Hepatocyte (in vitro differentiated cells): ENCODE data around the gene SYNPR. TPM values are rescaled to one million over a fixed set of nuclear protein-coding genes. Genes with fewer than 3 reads are reported as not detected.

Source experiments
- DNase-seq: peaks from one replicate; pipeline ENCODE4 v3.0.0-alpha.2; 2016; ENCODE audit warnings: low spot score
- H2AFZ ChIP-seq: fragments of 200-600 bp; sonication (generic); 2 replicates; pipeline ENCODE4 v1.6.0; 2016; ENCODE audit warnings: antibody characterized with exemption, mild to moderate bottlenecking
- H3K27ac ChIP-seq: fragments of 200-600 bp; sonication (generic); 2 replicates; pipeline ENCODE4 v1.5.1; 2016; ENCODE audit warnings: mild to moderate bottlenecking
- H3K27me3 ChIP-seq: fragments of 200-600 bp; sonication (generic); 2 replicates; pipeline ENCODE4 v1.6.1; 2016
- H3K36me3 ChIP-seq: fragments of 200-600 bp; sonication (generic); replicated peaks from 2 replicates; pipeline ENCODE4 v1.5.1; 2016; ENCODE audit warnings: low read depth; ENCODE audit not compliant: insufficient read depth
- H3K4me1 ChIP-seq: fragments of 200-600 bp; sonication (generic); 2 replicates; pipeline ENCODE4 v1.5.1; 2016; ENCODE audit warnings: mild to moderate bottlenecking, moderate library complexity; ENCODE audit not compliant: insufficient read depth
- H3K4me2 ChIP-seq: fragments of 200-600 bp; sonication (generic); 2 replicates; pipeline ENCODE4 v1.6.0; 2016
- H3K4me3 ChIP-seq: fragments of 200-600 bp; sonication (generic); 2 replicates; pipeline ENCODE4 v1.5.1; 2016; ENCODE audit warnings: mild to moderate bottlenecking
- H3K79me2 ChIP-seq: fragments of 200-600 bp; sonication (generic); 2 replicates; pipeline ENCODE4 v1.6.0; 2017; ENCODE audit warnings: mild to moderate bottlenecking
- H3K9me2 ChIP-seq: fragments of 200-600 bp; sonication (generic); replicated peaks from 2 replicates; pipeline ENCODE4 v1.6.0; 2017; ENCODE audit warnings: mild to moderate bottlenecking; ENCODE audit not compliant: insufficient read depth
- H3K9me3 ChIP-seq: fragments of 200-600 bp; sonication (generic); 2 replicates; pipeline ENCODE4 v1.5.1; 2016; ENCODE audit warnings: low read depth, mild to moderate bottlenecking
- H4K20me1 ChIP-seq: fragments of 200-600 bp; sonication (generic); 2 replicates; pipeline ENCODE4 v1.6.0; 2016; ENCODE audit warnings: mild to moderate bottlenecking; ENCODE audit not compliant: insufficient read depth, poor library complexity, severe bottlenecking
- EZH2 ChIP-seq: fragments of 200-600 bp; sonication (generic); IDR thresholded peaks from 2 replicates; pipeline ENCODE4 v1.6.1; 2016; ENCODE audit warnings: antibody characterized with exemption, mild to moderate bottlenecking, borderline replicate concordance
- EZH2phosphoT487 ChIP-seq: fragments of 200-600 bp; sonication (generic); IDR thresholded peaks from one replicate; pipeline ENCODE4 v1.6.1; 2018; ENCODE audit warnings: antibody characterized with exemption, mild to moderate bottlenecking, low read depth, moderate library complexity; ENCODE audit not compliant: unreplicated experiment, severe bottlenecking
- WGBS: methylation state at CpG from one replicate; pipeline ENCODE4 v1.1.6; 2016; ENCODE audit warnings: low lambda C conversion rate; ENCODE audit errors: missing lambda C conversion rate; 5-methylcytosine and 5-hydroxymethylcytosine counted together
- polyA plus RNA-seq: library from polyadenylated mRNA; unstranded; fragments of >200 nt; fragmentation: Nextera tagmentation; extraction: Ambion mirVana; gene quantifications from 2 replicates; pipeline ENCODE4 v1.2.1, GENCODE V29; 2016
- total RNA-seq: library from RNA; depleted of rRNA; stranded (reverse); fragments of >200 nt; gene quantifications from 2 replicates; pipeline ENCODE4 v1.2.3, GENCODE V29; 2014
- TF ChIP-seq, protein P1 (sequence below): fragments of 200-600 bp; sonication (generic); IDR thresholded peaks from 2 replicates; pipeline ENCODE4 v1.5.1; 2016; ENCODE audit warnings: antibody characterized with exemption, mild to moderate bottlenecking; ENCODE audit not compliant: poor library complexity

SYNPR gene
- total and polyA plus RNA-seq, 2 experiments from 2014 or later = 0.37 TPM; not detected in 1

DNA sequence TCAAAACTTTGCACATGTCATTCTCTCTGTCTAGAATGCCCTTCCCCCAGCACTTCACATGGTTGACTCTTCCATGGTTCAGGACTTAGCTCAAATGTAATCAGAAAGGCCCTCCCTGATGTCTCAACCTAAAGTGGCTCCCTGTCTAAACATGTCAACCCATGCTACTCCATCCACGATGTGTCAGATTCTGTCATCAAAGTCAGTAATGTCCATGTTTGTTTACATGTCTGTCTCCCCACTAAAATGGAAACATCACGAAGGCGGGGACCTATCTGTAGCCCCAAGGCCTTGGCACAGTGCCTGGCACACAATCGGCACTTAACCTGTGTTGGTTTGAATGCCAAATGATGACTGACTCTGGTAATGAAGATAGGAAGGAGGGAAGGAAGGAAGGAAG is 353.6 kb downstream of the SYNPR start:
- H4K20me1 ChIP-seq = no peaks in the 10 kb centered on the region
- no peaks in the 10 kb centered on the region for H3K4me1 ChIP-seq
- 85% methylated on average over 4 of the region's 4 CpGs for WGBS
- H3K4me2 ChIP-seq = no peak overlapping the region
- H3K4me3 ChIP-seq = no peak overlapping the region
- no peak overlapping the region for H3K27ac ChIP-seq
- no peaks in the 10 kb centered on the region for H3K36me3 ChIP-seq
- no peaks in the 10 kb centered on the region for H3K9me3 ChIP-seq
- no peaks in the 10 kb centered on the region for H3K9me2 ChIP-seq
- TF ChIP-seq, protein P1, sequence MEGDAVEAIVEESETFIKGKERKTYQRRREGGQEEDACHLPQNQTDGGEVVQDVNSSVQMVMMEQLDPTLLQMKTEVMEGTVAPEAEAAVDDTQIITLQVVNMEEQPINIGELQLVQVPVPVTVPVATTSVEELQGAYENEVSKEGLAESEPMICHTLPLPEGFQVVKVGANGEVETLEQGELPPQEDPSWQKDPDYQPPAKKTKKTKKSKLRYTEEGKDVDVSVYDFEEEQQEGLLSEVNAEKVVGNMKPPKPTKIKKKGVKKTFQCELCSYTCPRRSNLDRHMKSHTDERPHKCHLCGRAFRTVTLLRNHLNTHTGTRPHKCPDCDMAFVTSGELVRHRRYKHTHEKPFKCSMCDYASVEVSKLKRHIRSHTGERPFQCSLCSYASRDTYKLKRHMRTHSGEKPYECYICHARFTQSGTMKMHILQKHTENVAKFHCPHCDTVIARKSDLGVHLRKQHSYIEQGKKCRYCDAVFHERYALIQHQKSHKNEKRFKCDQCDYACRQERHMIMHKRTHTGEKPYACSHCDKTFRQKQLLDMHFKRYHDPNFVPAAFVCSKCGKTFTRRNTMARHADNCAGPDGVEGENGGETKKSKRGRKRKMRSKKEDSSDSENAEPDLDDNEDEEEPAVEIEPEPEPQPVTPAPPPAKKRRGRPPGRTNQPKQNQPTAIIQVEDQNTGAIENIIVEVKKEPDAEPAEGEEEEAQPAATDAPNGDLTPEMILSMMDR = no peak
- TF ChIP-seq EZH2phosphoT487 = no peak
- no peak for TF ChIP-seq EZH2
- no peak overlapping the region for H2AFZ ChIP-seq
- H3K27me3 ChIP-seq = no peaks in the 10 kb centered on the region
- no peak for DNase-seq
- H3K79me2 ChIP-seq = no peaks in the 10 kb centered on the region

DNA sequence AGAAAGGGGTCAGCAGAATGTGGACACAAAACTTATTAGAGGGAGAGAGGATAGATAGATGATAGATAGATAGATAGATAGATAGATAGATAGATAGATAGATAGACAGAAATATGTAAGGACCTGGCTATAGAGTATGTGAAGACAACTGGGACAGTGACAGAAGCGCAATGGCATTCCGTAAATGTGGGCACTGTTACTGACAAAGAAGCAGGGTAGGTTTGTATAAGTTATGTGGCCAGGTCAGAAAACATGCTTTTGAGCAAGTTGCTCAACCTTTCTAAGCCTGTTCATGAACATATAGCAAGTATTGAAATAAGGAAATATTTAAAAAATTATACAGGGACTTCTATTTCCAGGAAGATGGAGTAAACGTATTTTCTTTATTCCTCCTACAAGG is 357.1 kb downstream of the SYNPR start:
- H3K36me3 ChIP-seq = no peaks in the 10 kb centered on the region

DNA sequence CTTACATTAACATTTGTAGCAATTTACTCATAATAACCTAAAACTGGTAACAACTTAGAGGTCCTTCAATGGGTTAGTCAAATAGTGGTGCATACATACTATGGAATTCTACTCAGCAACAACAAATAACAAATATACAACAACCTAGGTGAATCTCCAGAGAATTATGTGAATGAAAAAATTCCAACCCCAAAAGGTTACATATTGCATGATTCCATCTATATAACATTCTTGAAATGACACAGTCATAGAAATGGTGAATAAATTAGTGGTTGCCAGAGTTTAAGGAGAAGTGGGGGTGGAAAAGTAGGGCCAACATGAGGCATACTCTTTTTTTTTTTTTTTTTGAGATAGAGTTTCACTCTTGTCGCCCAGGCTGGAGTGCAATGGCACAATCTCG is 361.7 kb downstream of the SYNPR start:
- no peak for DNase-seq
- no peaks in the 10 kb centered on the region for H3K36me3 ChIP-seq
- H3K4me3 ChIP-seq = no peak overlapping the region
- no peaks in the 10 kb centered on the region for H4K20me1 ChIP-seq
- no peaks in the 10 kb centered on the region for H3K27me3 ChIP-seq
- H3K4me1 ChIP-seq = no peaks in the 10 kb centered on the region
- no peak overlapping the region for H3K27ac ChIP-seq
- H3K9me2 ChIP-seq = no peaks in the 10 kb centered on the region
- H3K9me3 ChIP-seq = no peaks in the 10 kb centered on the region
- TF ChIP-seq EZH2phosphoT487 = no peak
- TF ChIP-seq, protein P1 = no peak
- no peak for TF ChIP-seq EZH2
- no peak overlapping the region for H3K4me2 ChIP-seq
- H2AFZ ChIP-seq = no peak overlapping the region
- 100% methylated on average over 1 of the region's 2 CpGs for WGBS
- H3K79me2 ChIP-seq = no peaks in the 10 kb centered on the region

More for the DNA sequence above, 357.1 kb downstream of the SYNPR start:
- no peaks in the 10 kb centered on the region for H3K79me2 ChIP-seq
- 91% methylated on average over 3 of the region's 3 CpGs for WGBS
- H3K27me3 ChIP-seq = no peaks in the 10 kb centered on the region
- H3K9me2 ChIP-seq = no peaks in the 10 kb centered on the region
- no peak overlapping the region for H3K4me3 ChIP-seq
- H3K27ac ChIP-seq = no peak overlapping the region
- no peak for DNase-seq
- TF ChIP-seq EZH2 (no peak), EZH2phosphoT487 (no peak)
- TF ChIP-seq, protein P1 = no peak
- H2AFZ ChIP-seq = no peak overlapping the region
- no peaks in the 10 kb centered on the region for H3K9me3 ChIP-seq
- no peak overlapping the region for H3K4me2 ChIP-seq
- H3K4me1 ChIP-seq = no peaks in the 10 kb centered on the region
- H4K20me1 ChIP-seq = no peaks in the 10 kb centered on the region

DNA sequence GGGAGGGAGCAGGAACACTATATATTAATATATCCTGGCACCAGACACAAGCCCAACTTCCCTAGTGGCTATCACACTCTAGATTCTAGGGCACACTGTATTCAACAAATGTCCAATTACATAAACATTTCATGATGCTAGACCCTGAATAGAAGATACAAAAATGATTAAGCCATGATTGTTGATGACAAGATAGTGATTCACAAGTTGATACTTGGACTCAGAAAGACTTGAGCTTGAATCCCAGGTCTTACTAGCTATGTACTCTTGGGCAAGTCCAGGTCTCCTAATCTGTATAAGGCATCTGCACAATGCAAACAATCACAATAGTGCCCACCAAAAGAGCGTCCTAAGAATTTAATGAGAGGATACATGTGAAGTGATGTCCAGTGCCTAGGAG is 364.4 kb downstream of the SYNPR start:
- no peaks in the 10 kb centered on the region for H3K36me3 ChIP-seq
- WGBS = 49% methylated on average over 1 of the region's 1 CpG

More for the DNA sequence above, 364.4 kb downstream of the SYNPR start:
- no peaks in the 10 kb centered on the region for H3K9me3 ChIP-seq
- H3K79me2 ChIP-seq = no peaks in the 10 kb centered on the region
- H3K4me2 ChIP-seq = no peak overlapping the region
- no peak overlapping the region for H2AFZ ChIP-seq
- no peak overlapping the region for H3K4me3 ChIP-seq
- H4K20me1 ChIP-seq = no peaks in the 10 kb centered on the region
- TF ChIP-seq EZH2 = no peak
- TF ChIP-seq, protein P1 = no peak
- TF ChIP-seq EZH2phosphoT487 = no peak
- no peaks in the 10 kb centered on the region for H3K27me3 ChIP-seq
- H3K4me1 ChIP-seq = no peaks in the 10 kb centered on the region
- no peak overlapping the region for H3K27ac ChIP-seq
- DNase-seq = no peak
- H3K9me2 ChIP-seq = no peaks in the 10 kb centered on the region
